CD4-positive, alpha-beta T cell treated with Interleukin-2 at 100 ng/mL for 4 hours (primary cell): ENCODE results near the gene NWD2.
A peak's percentile ranks its signal among the peaks of the same experiment; 100 is the strongest.

Source experiments
- DNase-seq: peaks from one replicate; pipeline ENCODE4 v3.0.0-alpha.2; 2020; ENCODE audit warnings: low spot score

The NWD2 gene

GRCh38 chr4:37279894-37280592, 35.5 kb downstream of the NWD2 start:
- no peak for DNase-seq

GRCh38 chr4:37299468-37299867, 54.9 kb downstream of the NWD2 start:
- DNase-seq: no peak

GRCh38 chr4:37304612-37305011, 60.1 kb downstream of the NWD2 start:
- no peak for DNase-seq

GRCh38 chr4:37305984-37306383, 61.4 kb downstream of the NWD2 start:
- DNase-seq: no peak

- DNase-seq: no peak
These were observed 72.6 kb downstream of the NWD2 start for GRCh38 chr4:37317104-37317643.

GRCh38 chr4:37320513-37321235, 76.1 kb downstream of the NWD2 start:
- DNase-seq: no peak

- no peak for DNase-seq
These were observed 77.6 kb downstream of the NWD2 start for GRCh38 chr4:37322122-37322521.

- DNase-seq: no peak
These were observed 80.0 kb downstream of the NWD2 start for GRCh38 chr4:37324546-37324945.

GRCh38 chr4:37326852-37327251, 82.3 kb downstream of the NWD2 start:
- no peak for DNase-seq

GRCh38 chr4:37338972-37339371, 94.4 kb downstream of the NWD2 start:
- DNase-seq: no peak

- DNase-seq: no peak
These were observed 114.2 kb downstream of the NWD2 start for GRCh38 chr4:37358748-37359147.

GRCh38 chr4:37359261-37359660, 114.7 kb downstream of the NWD2 start:
- no peak for DNase-seq

- no peak for DNase-seq
These were observed 121.3 kb downstream of the NWD2 start for GRCh38 chr4:37365888-37366287.

- DNase-seq: no peak
These were observed 123.4 kb downstream of the NWD2 start for GRCh38 chr4:37367901-37368300.

GRCh38 chr4:37370052-37370451, 125.5 kb downstream of the NWD2 start:
- no peak for DNase-seq

GRCh38 chr4:37381040-37381668, 136.6 kb downstream of the NWD2 start:
- DNase-seq: no peak

GRCh38 chr4:37383579-37384229, 139.2 kb downstream of the NWD2 start:
- peak; percentile 5 for DNase-seq

GRCh38 chr4:37385424-37385823, 140.9 kb downstream of the NWD2 start:
- no peak for DNase-seq

- no peak for DNase-seq
These were observed 144.3 kb downstream of the NWD2 start for GRCh38 chr4:37388681-37389365.

- DNase-seq: no peak
These were observed 144.8 kb downstream of the NWD2 start for GRCh38 chr4:37389366-37389765.

- DNase-seq: peak; percentile 32
These were observed 145.5 kb downstream of the NWD2 start for GRCh38 chr4:37389967-37390580.
